Tibial artery (tissue), 4 donors: Measurements from ENCODE around the gene RELB.

Source experiments
- DNase-seq, 2 donors: peaks; one replicate each; pipeline ENCODE4 v3.0.0-alpha.2; 2019
- H3K27ac ChIP-seq, 2 donors: fragments of 200-600 bp; sonication (generic) in 1 of 2; 1 replicate in 1 of 2; 2 replicates in 1 of 2; pipeline ENCODE4 v1.5.1; 2018 to 2019; ENCODE audit warnings: mild to moderate bottlenecking in 1 of 2
- H3K27me3 ChIP-seq, 2 donors: fragments of 200-600 bp; sonication (generic) in 1 of 2; one replicate each; pipeline versions ENCODE4 v1.5.1 to v1.6.0; 2016 to 2019
- H3K36me3 ChIP-seq, 3 donors: fragments of 200-600 bp; sonication (generic) in 2 of 3; one replicate each; pipeline ENCODE4 v1.5.1; 2016 to 2019; ENCODE audit warnings: mild to moderate bottlenecking in 2 of 3
- H3K4me1 ChIP-seq, 4 donors: fragments of 200-600 bp; sonication (generic) in 2 of 4; 1 replicate in 3 of 4; 2 replicates in 1 of 4; pipeline ENCODE4 v1.5.1; 2016 to 2019
- H3K4me3 ChIP-seq, 2 donors: fragments of 200-600 bp; sonication (generic) in 1 of 2; 1 replicate in 1 of 2; 2 replicates in 1 of 2; pipeline ENCODE4 v1.5.1; 2018 to 2019; ENCODE audit warnings: mild to moderate bottlenecking in 2 of 2
- H3K9me3 ChIP-seq, 3 donors: fragments of 200-600 bp; sonication (generic) in 1 of 3; one replicate each; pipeline ENCODE4 v1.5.1; 2016 to 2019
- intact Hi-C: fragments of 100-400 bp; cut with DNase I; formaldehyde crosslinking; loops from one replicate; pipeline ENCODE4 v1.15.0; 2023; ENCODE audit warnings: low total_unique reads
- TF ChIP-seq, protein P1 (sequence below), 2 experiments: fragments of 200-600 bp in 1 of 2; fragments of 450-650 bp in 1 of 2; IDR thresholded peaks; one replicate each; pipeline ENCODE4 v1.5.1; 2017 to 2019; ENCODE audit warnings: antibody characterized with exemption in 2 of 2, mild to moderate bottlenecking in 1 of 2, moderate library complexity in 1 of 2

The RELB gene

DNA sequence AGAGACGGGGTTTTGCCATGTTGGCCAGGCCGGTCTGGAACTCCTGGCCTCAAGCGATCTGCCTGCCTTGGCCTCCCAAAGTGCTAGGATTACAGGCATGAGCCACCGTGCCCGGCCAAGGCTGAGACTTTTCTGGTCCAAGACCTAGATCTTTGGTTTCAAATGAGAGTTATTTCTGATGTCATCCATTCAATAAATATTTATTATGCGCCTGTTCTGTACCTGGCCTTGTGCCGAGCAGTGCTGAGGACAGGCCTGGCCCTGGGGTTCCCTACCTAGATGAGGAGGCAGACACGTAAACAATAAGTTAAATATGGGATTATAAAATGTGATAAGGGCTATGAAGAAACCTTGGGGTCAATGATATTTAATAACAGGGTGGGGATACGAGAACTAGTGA is 4.5 kb downstream of the RELB start:
- no peaks in the 10 kb centered on the region for H3K9me3 ChIP-seq
- H3K4me3 ChIP-seq, result no peak overlapping the region
- intact Hi-C loops, result no loop called here
- no peaks in the 10 kb centered on the region for H3K36me3 ChIP-seq
- H3K27me3 ChIP-seq, result no peaks in the 10 kb centered on the region
- TF ChIP-seq, protein P1, sequence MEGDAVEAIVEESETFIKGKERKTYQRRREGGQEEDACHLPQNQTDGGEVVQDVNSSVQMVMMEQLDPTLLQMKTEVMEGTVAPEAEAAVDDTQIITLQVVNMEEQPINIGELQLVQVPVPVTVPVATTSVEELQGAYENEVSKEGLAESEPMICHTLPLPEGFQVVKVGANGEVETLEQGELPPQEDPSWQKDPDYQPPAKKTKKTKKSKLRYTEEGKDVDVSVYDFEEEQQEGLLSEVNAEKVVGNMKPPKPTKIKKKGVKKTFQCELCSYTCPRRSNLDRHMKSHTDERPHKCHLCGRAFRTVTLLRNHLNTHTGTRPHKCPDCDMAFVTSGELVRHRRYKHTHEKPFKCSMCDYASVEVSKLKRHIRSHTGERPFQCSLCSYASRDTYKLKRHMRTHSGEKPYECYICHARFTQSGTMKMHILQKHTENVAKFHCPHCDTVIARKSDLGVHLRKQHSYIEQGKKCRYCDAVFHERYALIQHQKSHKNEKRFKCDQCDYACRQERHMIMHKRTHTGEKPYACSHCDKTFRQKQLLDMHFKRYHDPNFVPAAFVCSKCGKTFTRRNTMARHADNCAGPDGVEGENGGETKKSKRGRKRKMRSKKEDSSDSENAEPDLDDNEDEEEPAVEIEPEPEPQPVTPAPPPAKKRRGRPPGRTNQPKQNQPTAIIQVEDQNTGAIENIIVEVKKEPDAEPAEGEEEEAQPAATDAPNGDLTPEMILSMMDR (IDR thresholded peaks at IDR 0.05), result no peak
- H3K4me1 ChIP-seq, result peaks cover 0 to 11% (median 8%) of the 10 kb centered on the region in 4 donors
- DNase-seq, result no peak
- H3K27ac ChIP-seq, result no peak overlapping the region

DNA sequence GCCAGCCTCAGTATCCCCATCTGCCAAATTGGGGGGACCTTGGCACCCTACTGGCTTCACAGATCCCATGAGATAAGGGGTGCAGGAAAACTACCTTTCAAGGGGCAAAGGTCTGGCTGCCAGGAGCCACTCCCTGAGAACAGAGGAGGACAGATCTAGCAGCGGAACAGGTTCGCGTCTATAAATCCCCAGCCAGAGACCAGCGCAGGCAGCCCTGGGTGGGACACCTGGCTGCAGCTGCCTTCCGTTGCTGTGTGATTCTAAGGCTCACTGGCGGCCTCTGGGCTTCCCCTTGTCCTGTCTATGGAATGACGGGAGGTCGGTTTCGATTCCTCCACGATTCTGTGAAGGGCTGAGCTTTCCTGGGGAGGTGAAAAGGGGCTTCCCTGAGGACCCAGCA is 7.3 kb downstream of the RELB start:
- Histone ChIP-seq H3K4me1 (no peaks in the 10 kb centered on the region), H3K4me3 (no peak overlapping the region)

DNA sequence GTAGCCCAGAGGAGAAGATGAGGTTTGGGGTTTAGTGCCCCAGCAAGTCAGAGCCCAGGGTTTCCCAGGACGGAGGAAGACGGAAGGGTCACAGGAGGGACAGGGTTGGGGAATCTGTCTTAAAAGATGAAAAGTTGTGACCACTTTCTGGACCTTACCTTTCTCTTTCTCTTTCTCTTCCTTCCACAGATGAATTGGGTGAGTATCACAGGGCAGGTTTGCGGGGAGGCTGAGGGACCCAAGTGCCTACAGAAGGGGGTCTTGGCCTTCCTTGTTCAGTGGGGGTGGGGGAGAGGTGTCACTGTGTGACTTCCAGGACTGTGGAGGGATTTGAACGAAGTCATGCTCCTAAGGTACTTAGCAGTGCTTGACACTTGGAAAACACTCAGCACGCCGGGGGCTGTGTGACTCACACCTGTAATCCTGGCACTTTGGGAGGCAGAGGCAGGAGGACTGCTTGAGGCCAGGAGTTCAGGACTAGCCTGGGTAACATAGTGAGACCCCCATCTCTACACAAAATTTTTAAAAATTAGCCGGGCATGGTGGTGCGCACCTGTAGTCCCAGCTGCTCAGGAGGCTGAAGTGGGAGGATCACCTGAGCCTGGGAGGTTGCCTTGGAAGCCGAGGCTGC is 8.5 kb downstream of the RELB start:
- TF ChIP-seq, protein P1 (IDR thresholded peaks at IDR 0.05), result no peak
- DNase-seq, result no peak
- H3K27me3 ChIP-seq, result no peaks in the 10 kb centered on the region
- intact Hi-C loops, result no loop called here
- no peak overlapping the region for H3K4me3 ChIP-seq
- H3K4me1 ChIP-seq, result no peaks in the 10 kb centered on the region
- H3K27ac ChIP-seq, result no peak overlapping the region
- no peaks in the 10 kb centered on the region for H3K9me3 ChIP-seq
- H3K36me3 ChIP-seq, result peaks cover 0 to 29% (median 13%) of the 10 kb centered on the region in 3 donors

More for the DNA sequence above, 7.3 kb downstream of the RELB start:
- no peak overlapping the region for H3K27ac ChIP-seq
- DNase-seq, result no peak
- H3K36me3 ChIP-seq, result peaks cover 0 to 17% (median 12%) of the 10 kb centered on the region in 3 donors
- TF ChIP-seq, protein P1 (IDR thresholded peaks at IDR 0.05), result no peak
- intact Hi-C loops, result no loop called here
- H3K9me3 ChIP-seq, result no peaks in the 10 kb centered on the region
- no peaks in the 10 kb centered on the region for H3K27me3 ChIP-seq

DNA sequence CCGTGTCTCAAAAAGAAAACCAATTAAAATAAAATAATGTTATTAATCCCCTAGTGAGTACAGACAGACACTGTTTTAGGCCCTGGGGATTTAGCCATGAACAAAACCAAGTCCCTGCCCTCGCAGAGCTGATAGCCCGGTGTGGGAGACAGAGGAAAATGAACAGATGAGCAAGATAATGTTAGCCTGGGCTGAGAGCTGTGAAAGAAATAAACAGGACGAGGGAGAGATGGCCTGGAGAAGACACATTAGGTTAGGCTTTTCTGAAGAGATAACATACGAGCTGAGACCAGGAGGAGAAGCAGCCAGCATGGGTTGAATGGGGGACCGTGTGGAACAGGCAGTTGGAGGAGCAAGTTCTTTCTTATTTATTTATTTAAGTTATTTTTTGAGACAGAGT is 9.0 kb downstream of the RELB start:
- H3K4me3 ChIP-seq, result no peak overlapping the region
- peaks cover 0 to 34% (median 13%) of the 10 kb centered on the region in 3 donors for H3K36me3 ChIP-seq
- no peak for DNase-seq
- no peaks in the 10 kb centered on the region for H3K4me1 ChIP-seq
- no peaks in the 10 kb centered on the region for H3K27me3 ChIP-seq
- intact Hi-C loops, result no loop called here
- no peaks in the 10 kb centered on the region for H3K9me3 ChIP-seq
- H3K27ac ChIP-seq, result no peak overlapping the region
- TF ChIP-seq, protein P1 (IDR thresholded peaks at IDR 0.05), result no peak

DNA sequence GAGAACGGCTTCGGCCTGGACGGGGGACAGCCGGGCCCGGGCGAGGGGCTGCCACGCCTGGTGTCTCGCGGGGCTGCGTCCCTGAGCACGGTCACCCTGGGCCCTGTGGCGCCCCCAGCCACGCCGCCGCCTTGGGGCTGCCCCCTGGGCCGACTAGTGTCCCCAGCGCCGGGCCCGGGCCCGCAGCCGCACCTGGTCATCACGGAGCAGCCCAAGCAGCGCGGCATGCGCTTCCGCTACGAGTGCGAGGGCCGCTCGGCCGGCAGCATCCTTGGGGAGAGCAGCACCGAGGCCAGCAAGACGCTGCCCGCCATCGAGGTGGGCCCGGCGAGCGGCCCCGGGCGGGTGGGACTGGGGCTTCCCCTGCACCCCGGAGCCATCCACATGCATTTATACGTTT is 10.7 kb downstream of the RELB start:
- no peaks in the 10 kb centered on the region for H3K9me3 ChIP-seq
- peaks cover 0 to under 1% (median 0%) of the 10 kb centered on the region in 4 donors for H3K4me1 ChIP-seq
- peaks cover 0 to 35% (median 13%) of the 10 kb centered on the region in 3 donors for H3K36me3 ChIP-seq
- H3K27me3 ChIP-seq, result no peaks in the 10 kb centered on the region
- intact Hi-C loops, result no loop called here
- TF ChIP-seq, protein P1 (IDR thresholded peaks at IDR 0.05), result no peak
- H3K27ac ChIP-seq, result no peak overlapping the region
- DNase-seq, result no peak
- H3K4me3 ChIP-seq, result no peak overlapping the region
